Measurements from ENCODE around the gene ZNF543.

The ZNF543 gene

DNA sequence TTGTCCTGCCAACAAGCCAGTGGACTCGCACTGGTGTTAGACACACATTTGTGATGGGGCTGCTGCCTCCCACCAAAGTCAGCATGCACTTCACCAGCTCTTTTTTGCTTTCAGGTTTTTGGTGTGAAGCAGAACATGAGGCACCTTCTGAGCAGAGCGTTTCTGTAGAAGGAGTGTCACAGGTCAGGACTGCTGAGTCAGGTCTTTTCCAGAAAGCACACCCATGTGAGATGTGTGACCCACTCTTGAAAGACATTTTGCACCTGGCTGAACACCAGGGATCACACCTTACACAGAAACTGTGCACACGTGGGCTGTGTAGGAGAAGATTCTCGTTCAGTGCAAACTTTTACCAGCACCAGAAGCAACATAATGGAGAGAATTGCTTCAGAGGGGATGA is 35.6 kb downstream of the ZNF543 start:
- no peaks in the 10 kb centered on the region for H3K79me2 ChIP-seq (ENCODE audit: control insufficient read depth, low read length)
- TF ChIP-seq CTCF (IDR thresholded peaks at IDR 0.05; ENCODE audit: low read depth, low read length, poor library complexity, severe bottlenecking), result no peak
- no peak for TF ChIP-seq EZH2phosphoT487 (IDR thresholded peaks at IDR 0.05; ENCODE audit: borderline replicate concordance, low read length)

GRCh38 chr19:57357406-57357805 is 37.1 kb downstream of the ZNF543 start:
- Histone ChIP-seq H3K9me3 (ENCODE audit: control insufficient read depth, insufficient read depth, low read length) (peaks cover 47% of the 10 kb centered on the region), H3K4me1 (ENCODE audit: control insufficient read depth, low read length) (peaks cover under 1% of the 10 kb centered on the region; the same call in 1 of the 2 replicates), H3K4me2 (ENCODE audit: low read length) (no peak overlapping the region), H3K9me2 (replicated peaks; ENCODE audit: control insufficient read depth, low read length) (no peaks in the 10 kb centered on the region), H3K79me2 (ENCODE audit: control insufficient read depth, low read length) (no peaks in the 10 kb centered on the region), H3K4me3 (ENCODE audit: low read length) (no peak overlapping the region), H3K36me3 (ENCODE audit: control insufficient read depth, low read length) (no peaks in the 10 kb centered on the region), H3K27me3 (ENCODE audit: control insufficient read depth, low read length) (no peaks in the 10 kb centered on the region), H3K27ac (ENCODE audit: low read depth, low read length) (no peak overlapping the region), H3F3A (ENCODE audit: control insufficient read depth, insufficient read depth) (peaks cover under 1% of the 10 kb centered on the region; the same call in 1 of the 2 replicates), H4K20me1 (ENCODE audit: control insufficient read depth, insufficient read depth, low read depth, low read length) (no peaks in the 10 kb centered on the region)
- TF ChIP-seq EZH2phosphoT487 (IDR thresholded peaks at IDR 0.05; ENCODE audit: borderline replicate concordance, low read length), result no peak
- TF ChIP-seq CTCF (IDR thresholded peaks at IDR 0.05; ENCODE audit: low read depth, low read length, poor library complexity, severe bottlenecking), result no peak

More for the DNA sequence above, 35.6 kb downstream of the ZNF543 start:
- Histone ChIP-seq H3K9me3 (ENCODE audit: control insufficient read depth, insufficient read depth, low read length) (peaks cover 53% of the 10 kb centered on the region), H3K9me2 (replicated peaks; ENCODE audit: control insufficient read depth, low read length) (no peaks in the 10 kb centered on the region), H3K27me3 (ENCODE audit: control insufficient read depth, low read length) (no peaks in the 10 kb centered on the region), H3F3A (ENCODE audit: control insufficient read depth, insufficient read depth) (no peaks in the 10 kb centered on the region), H3K4me1 (ENCODE audit: control insufficient read depth, low read length) (peaks cover 4% of the 10 kb centered on the region; the same call in 1 of the 2 replicates), H3K4me2 (ENCODE audit: low read length) (no peak overlapping the region), H3K4me3 (ENCODE audit: low read length) (no peak overlapping the region), H4K20me1 (ENCODE audit: control insufficient read depth, insufficient read depth, low read depth, low read length) (no peaks in the 10 kb centered on the region), H3K27ac (ENCODE audit: low read depth, low read length) (no peak overlapping the region), H3K36me3 (ENCODE audit: control insufficient read depth, low read length) (no peaks in the 10 kb centered on the region)

DNA sequence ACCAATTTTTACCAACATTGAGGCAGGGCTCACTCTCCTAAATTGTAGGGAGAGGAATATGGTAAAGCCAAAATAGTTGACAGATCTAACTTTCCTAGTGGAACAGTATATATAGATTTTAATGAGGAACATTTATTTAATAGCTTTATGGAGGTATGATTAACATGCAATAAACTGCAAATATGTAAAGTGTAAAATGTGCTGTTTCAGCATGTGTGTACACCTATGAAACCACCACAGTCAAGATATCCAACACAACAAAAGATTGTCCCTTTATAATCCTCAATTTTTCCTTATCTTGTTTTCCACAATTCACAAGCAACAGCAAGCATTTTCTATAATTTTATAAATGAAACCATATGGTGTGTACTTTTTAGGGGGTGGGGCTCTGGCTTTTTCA is 39.0 kb downstream of the ZNF543 start:
- H3K79me2 ChIP-seq (ENCODE audit: control insufficient read depth, low read length), result no peaks in the 10 kb centered on the region
- no peaks in the 10 kb centered on the region for H3K9me2 ChIP-seq (replicated peaks; ENCODE audit: control insufficient read depth, low read length)
- no peaks in the 10 kb centered on the region for H4K20me1 ChIP-seq (ENCODE audit: control insufficient read depth, insufficient read depth, low read depth, low read length)
- no peaks in the 10 kb centered on the region for H3K27me3 ChIP-seq (ENCODE audit: control insufficient read depth, low read length)
- H3K4me1 ChIP-seq (ENCODE audit: control insufficient read depth, low read length), result peaks cover 13% of the 10 kb centered on the region
- peaks cover 51% of the 10 kb centered on the region for H3K9me3 ChIP-seq (ENCODE audit: control insufficient read depth, insufficient read depth, low read length)
- peaks cover 7% of the 10 kb centered on the region for H3F3A ChIP-seq (ENCODE audit: control insufficient read depth, insufficient read depth)
- TF ChIP-seq CTCF (IDR thresholded peaks at IDR 0.05; ENCODE audit: low read depth, low read length, poor library complexity, severe bottlenecking) (no peak), EZH2phosphoT487 (IDR thresholded peaks at IDR 0.05; ENCODE audit: borderline replicate concordance, low read length) (no peak)
- H3K27ac ChIP-seq (ENCODE audit: low read depth, low read length), result no peak overlapping the region
- no peak overlapping the region for H3K4me2 ChIP-seq (ENCODE audit: low read length)
- H3K4me3 ChIP-seq (ENCODE audit: low read length), result no peak overlapping the region
- H3K36me3 ChIP-seq (ENCODE audit: control insufficient read depth, low read length), result no peaks in the 10 kb centered on the region

All from DOHH2 (cell line).